NOMO-1 treated with dmso at 0.1 percent for 144 hours (cell line): Measurements from ENCODE around the gene HOPX.
"Not testable (repeated sequence)": the region's sequence is repeated elsewhere in the genome, so short reads cannot be mapped to it uniquely, and the experiment has no call there.

Experiments used
- DNase-seq: peaks from one replicate; lab custom pipeline; 2025; ENCODE audit not compliant: unreplicated experiment; lab: John Stamatoyannopoulos, UW

HOPX gene

DNA sequence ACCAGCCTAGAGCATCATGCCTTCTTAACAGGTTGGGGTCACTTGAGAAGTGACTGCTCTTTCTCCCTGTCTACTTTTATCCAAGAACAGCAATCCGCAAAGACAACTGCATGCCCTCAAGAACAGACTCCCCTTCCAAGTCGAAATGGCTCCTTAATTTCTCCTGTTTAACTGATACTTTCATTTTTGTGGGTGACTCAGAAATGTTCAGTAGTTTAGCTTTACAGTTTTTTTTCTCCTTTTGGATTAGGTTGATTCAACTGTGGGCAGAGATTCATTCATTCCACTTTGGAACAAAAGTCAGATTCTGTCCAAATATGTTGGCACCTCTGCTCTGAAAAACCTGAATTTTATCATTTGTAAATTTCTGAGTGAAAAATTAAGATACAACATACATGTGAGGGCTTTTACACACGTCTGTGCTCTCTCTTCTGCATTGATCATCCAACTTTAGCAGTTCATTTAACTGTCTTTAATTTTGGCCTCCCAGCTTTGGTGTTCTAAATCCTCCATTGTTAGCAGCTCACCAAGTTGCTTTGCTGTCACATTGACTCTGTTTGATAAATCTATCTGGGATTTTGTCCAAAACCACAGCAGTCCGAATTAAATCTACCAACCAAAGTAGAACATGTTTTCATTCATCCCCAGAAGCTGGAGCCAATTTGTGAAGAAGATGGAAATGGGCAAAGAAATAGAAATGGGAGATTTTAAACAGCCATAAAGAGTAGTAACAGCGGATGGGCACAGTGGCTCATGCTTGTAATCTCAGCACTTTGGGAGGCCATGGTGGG lies 50.0 kb downstream of the HOPX start:
- no peak for DNase-seq

DNA sequence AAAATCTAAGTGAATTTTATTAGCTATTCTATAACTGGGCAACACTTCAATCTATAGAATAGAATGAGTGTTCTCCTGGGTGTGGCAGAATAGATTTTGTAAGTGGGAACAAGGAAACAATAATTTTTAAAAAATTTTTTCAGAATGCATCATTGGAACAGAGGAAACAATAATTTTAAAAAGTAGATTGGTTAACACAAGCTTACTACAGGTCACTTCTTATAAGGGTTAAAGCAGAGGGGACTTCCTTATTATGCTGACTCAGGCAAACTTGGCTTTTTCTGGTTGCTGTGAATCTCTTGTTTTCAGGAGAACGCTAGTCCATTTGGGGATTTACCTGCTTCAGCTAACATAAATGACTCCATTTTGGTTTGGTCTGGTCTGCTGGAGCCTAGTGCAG lies 52.5 kb downstream of the HOPX start:
- DNase-seq, result no peak

DNA sequence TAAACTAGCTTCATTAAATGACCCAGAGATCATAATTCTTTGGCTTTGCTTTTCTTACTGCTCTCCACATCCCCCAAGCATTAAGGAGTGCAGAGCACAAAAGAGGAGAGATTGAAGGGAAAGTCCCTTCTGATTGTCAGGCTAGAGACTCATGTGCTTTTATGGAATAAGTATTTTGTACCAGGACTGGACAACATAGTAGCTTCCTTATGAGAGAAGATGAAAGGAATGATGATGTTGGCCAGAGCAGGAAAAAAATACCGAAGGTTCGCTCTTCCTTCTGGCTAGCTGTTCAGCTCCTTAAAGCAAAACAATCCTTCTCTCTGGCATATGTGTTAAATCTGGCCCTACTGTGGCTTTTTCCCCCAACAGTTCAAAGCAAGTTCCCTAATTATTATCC lies 53.1 kb downstream of the HOPX start:
- DNase-seq, result no peak

DNA sequence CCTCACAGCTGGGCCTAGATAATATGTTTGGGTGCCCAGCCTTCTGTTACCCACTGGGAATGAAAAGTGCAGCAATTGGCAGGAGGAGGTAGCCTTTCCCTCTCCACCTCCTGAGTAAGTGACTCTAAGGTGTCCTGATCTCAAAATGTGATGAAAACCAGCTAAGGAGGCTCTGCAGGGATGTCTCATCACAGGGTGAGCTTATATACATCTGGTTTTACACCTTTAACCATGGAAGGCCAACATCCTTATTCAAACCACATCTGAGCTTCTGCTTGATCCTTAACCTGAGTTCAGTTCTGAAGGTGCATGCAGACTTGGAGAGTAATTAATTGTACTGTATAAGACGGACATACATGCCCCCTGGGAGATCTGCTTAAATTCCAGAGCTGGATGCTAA lies 53.7 kb downstream of the HOPX start:
- DNase-seq, result no peak

DNA sequence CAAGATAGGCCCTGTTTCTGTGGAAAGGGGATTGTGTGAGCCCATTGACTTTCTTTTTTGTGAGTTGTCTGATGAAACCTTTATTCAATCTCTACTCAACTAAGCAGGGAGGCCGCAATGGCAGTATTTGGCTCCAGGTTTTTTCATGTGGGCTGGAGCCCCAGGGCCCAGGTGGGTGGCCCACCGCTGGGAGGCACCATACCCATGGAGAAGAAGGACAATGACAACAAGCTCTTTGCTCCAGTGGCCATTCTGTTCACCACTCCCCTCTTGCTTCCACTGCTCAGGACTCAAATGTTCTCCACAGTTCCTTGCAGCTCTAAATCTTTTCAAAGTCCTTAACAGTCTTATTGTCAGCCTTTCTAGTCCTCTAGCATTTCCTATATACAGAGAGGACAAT lies 54.1 kb downstream of the HOPX start:
- no peak for DNase-seq

DNA sequence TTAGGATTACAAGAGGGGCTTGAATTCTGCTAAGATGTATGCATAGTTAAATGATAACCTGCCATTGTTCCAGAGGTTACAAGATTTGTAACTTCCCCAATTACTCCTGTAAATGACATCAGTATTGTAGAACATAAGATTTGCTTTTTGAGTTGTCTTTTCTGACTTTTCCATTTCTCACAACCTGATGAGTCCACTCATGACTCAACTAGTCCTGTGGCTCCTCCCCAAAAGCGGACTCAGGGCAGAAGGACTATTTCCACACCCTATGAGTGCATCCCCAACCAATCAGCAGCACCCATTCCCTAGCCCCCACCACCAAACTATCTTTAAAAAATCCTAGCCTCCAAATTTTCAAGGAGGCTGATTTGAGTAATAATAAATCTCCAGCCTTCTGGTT lies 54.7 kb downstream of the HOPX start:
- DNase-seq, result no peak

DNA sequence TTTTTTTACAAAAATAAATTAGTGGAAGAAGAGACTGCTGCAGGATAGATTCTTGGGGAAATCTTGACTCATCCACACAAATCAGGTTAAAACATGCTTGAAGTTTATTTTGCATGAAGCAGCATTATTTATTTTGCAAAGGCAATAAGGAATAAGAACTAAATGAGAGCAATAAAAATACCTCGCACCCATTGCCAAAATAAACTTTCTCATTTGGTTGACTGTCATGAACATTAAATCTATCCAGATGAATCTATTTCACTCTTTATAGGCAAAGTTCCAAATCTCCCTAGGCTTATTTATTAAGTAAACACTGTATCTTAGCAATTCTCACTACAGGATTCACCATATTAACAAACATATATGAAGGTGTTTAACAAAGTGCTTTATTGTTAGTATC lies 58.9 kb downstream of the HOPX start:
- DNase-seq, result no peak

DNA sequence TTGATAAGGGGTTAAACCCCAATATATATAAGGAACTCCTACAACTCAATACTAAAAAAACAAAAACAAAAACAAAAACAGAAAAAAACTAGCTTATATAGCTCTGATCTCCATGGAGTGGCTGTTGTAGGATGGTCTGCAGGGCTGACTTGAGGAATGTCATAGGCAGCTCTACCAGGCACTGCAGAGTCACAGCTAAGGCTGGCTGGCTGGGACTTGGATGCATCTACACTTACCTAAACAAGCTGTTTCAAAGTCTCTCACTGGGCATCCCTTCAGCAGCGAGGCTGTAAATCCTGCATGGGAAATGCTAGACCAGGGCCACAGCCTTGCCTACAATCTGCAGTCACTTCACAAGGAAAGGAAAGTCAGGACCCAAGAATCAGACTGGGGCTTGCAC lies 61.3 kb downstream of the HOPX start:
- DNase-seq, result no peak

DNA sequence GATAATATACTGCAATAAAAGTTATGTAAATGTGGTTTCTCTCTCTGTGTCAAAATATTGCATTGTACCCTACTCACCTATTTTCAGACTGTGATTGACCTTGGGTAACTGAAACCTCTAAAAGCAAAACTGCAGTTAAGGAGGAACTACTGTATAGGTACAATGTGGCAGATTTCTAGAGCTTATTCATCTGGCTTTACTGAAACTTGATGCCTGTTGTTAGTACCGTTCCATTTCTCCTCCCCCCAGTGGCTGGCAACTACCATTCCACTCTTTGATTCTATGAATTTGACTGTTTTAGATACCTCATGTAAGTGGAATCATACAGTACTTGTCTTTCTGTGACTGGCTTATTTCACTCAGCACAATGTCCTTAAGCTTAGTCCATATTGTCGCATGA lies 61.9 kb downstream of the HOPX start:
- no peak for DNase-seq

DNA sequence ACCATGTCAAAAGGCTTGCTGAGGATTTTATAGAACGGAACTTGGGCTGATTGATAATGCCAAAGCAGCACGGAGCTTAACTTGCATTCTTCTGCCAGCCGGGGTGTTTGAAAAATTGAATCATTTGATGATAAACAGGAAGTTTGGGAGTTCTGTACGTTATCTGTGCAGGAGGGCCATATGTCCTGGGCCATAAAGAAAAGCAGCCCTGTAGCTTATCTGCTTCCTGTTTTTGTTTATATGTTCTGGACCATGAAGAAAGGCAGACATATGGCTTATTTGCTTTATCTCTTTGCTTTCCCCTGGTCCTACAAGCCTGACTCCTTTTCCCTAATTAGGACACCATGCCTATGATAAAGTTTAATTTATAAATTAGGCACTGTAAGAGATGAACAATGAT lies 62.4 kb downstream of the HOPX start:
- no peak for DNase-seq

DNA sequence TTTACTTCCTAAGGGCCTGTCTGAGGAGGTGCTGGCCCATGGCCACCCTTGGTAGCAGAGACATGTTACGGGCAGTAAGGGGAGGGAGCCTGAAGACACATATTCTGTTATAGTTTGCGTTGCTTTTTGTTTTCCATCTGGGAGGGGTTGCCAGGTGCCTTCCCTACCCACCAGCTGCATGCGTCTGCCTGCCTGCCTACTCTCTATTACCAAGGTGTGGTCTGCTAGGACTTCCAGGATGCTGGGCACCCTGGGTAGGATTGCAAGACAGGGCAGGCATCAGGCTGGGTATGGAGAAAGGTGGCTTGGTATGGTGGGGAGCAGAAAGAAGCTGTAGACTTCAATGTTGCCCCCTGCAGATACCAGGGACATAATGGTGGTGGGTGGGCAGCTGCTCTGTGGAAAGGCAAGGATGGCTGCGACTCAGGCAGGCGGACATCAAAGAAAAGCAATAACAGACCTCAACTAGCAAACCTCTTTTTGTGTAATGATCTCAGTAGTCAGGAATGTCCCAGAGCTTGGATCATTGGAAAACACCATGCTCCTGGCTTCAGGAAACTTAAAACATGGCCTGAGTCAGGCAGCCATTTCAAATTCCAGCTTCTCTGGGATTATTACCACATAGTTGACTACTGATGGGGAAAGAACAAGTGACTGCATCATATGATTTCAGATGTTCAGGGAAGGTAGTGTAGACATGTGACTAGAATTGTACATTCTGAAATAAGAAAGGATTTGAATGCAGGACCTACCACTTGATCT lies 67.8 kb downstream of the HOPX start:
- DNase-seq, result no peak

DNA sequence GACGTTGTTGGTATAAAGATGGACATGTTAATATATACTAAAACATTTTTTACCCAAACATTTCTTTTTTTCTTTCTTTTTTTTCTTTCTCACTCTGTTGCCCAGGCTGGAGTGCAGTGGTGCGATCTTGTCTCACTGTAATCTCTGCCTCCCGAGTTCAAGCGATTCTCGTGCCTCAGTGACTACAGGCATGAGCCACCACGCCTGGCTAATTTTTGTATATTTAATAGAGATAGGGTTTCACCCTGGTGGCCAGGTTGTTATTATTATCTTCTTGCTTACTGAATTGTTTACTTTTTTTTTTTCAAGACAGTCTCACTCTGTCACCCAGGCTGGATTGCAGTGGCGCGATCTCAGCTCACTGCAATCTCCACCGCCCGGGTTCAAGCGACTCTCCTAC lies 68.8 kb downstream of the HOPX start:
- no peak for DNase-seq

DNA sequence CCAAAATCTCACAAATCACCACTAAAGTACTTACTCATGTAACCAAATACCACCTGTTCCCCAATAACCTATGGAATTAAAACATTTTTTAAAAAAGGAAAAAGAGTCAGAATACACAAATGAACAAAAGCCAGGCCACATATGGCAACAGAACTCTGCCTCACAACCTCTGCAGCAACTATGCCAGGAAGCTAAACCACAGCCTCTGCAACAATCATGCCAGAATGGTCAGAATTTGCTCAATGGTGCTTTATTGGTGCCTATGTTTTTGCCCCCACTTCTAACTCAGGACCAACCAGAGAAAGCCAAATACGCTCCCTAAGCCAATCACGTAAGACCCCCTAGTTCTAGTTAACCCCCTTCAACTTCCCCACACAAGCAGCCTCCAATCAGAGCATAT lies 69.6 kb downstream of the HOPX start:
- no peak for DNase-seq

DNA sequence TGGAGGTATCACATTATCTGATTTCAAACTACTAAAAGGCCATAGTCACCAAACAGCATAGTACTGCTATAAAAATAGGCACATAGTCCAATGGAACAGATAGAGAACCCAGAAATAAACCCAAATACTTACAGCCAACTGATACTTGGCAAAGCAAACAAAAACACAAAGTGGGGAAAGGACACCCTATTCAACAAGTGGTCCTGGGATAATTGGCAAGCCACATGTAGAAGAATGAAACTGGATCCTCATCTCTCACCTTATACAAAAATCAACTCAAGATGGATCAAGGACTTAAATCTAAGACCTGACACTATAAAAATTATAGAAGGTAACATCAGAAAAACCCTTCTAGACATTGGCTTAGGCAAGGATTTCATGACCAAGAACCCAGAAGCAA lies 70.9 kb downstream of the HOPX start:
- not testable (repeated sequence) for DNase-seq

DNA sequence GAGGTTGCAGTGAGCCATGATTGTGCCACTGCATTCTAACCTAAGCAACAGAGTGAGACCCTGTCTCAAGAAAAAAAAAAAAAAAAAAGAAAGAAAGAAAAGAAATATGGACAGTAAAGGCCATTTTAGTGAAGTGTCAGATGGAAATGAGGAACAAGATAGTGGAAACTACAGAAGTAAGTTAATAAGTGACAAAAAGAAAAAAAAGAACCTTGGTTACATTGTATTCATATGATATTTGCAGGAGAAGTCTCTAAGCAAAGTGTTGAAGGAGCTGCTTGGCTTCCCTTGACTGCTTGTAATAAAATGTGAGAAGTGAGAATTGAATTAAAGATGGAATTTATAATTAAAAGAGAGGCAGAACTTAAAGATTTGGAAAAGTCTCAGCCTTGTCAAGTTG lies 73.2 kb downstream of the HOPX start:
- DNase-seq, result no peak

DNA sequence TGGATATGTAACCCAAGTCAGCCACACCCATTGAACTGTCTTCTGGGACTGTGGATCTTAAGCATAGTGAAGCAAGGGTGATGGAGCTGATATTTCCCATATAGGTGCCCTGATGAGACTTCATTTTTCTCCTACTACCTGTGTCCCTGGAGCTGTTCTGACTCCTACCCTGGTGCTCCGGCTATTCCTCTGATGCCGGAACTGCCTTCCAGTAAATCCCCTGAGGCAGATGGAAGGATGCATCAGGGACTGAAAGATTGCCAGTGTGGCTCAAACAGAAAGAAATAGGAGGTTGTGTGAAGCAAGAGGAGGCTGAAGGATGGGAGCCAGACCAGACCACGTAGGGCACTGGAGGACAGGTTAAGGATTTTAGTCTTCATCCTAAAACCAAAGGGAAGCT lies 74.7 kb downstream of the HOPX start:
- no peak for DNase-seq

DNA sequence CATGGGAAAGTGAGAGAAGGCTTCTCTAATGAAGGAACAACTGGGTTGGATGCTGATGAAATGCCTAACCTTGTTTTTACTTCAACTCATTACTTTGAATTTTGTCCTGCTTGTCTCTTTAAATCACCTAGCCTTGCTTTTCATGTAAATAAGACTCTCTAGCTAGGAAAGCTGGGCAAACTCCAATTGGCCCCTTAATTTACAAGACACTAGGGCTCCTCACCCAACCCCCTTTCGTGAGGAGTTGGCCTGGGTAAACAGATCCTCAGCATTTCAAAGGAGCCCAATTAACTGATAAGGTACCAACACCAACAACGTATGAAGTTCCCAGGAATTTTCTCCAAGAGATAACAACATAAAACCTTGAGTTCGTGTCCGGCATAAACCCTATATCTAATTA lies 75.6 kb downstream of the HOPX start:
- DNase-seq, result not testable (repeated sequence)

DNA sequence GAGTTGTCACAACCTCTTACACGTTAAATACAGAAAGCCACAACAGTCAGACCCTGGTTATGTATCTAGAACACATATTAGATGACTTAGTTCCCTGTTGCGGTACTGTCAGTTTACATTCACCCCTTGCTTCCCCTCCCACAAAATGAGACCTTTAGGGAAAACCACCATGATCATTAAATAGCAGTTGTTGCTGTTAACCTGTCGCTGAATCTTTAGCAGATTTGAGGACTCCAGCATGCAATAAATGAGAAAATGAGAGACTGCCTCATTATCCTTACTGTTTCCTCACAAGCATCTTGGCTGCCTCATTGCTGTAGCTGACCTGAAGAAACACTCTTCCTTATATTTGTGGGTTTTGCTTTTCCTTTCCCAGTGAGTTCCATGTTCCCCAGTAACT lies 77.8 kb downstream of the HOPX start:
- no peak for DNase-seq
